HG03378 (cell line): ENCODE measurements around the gene GJC1.

Experiments used
- ATAC-seq: cut with Tn5 transposase; IDR thresholded peaks from one replicate; pipeline ENCODE4 v1.9.1; 2021; ENCODE audit warnings: mild to moderate bottlenecking, moderate library complexity; ENCODE audit not compliant: unreplicated experiment

Gene GJC1

GRCh38 chr17:44779211-44780025 is 50.7 kb downstream of the GJC1 start:
- no peak for ATAC-seq

GRCh38 chr17:44778656-44779210 is 51.4 kb downstream of the GJC1 start:
- ATAC-seq: no peak

GRCh38 chr17:44777394-44778348 is 52.4 kb downstream of the GJC1 start:
- ATAC-seq: no peak

DNA sequence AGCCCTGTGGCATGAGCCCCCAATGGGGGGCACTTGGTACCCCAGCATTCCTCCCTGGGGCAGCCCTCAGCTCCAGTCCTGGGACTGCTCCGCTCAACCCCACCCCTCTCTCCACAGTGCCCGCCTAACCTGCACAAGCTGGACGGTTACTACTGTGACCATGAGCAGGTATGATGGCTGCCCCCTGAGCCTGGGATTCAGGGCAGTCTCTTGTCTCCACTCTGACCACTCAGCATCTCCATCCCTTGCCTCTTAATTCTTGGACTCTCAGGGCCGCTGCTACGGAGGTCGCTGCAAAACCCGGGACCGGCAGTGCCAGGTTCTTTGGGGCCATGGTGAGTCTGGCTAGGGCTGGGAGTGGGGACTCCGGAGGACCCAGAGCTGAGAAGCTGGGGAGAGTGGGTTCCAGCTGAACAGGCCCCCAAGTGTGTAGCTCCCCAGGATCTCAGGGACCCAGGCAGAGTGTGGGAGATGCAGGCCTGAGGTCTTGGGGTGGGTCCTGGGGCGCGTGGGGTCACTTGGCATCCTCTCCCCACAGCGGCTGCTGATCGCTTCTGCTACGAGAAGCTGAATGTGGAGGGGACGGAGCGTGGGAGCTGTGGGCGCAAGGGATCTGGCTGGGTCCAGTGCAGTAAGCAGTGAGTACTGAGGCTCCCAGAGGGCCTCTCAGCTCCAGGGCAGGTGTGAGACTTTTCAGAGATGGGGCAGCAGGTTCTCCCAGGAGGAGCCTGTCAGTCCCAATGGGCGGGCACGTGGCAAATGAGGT is 53.3 kb downstream of the GJC1 start:
- no peak for ATAC-seq

- ATAC-seq: no peak
Measured at GRCh38 chr17:44775838-44776621, 54.1 kb downstream of the GJC1 start.

- peak; percentile 60 for ATAC-seq
Measured at GRCh38 chr17:44775136-44775837, 54.8 kb downstream of the GJC1 start.

DNA sequence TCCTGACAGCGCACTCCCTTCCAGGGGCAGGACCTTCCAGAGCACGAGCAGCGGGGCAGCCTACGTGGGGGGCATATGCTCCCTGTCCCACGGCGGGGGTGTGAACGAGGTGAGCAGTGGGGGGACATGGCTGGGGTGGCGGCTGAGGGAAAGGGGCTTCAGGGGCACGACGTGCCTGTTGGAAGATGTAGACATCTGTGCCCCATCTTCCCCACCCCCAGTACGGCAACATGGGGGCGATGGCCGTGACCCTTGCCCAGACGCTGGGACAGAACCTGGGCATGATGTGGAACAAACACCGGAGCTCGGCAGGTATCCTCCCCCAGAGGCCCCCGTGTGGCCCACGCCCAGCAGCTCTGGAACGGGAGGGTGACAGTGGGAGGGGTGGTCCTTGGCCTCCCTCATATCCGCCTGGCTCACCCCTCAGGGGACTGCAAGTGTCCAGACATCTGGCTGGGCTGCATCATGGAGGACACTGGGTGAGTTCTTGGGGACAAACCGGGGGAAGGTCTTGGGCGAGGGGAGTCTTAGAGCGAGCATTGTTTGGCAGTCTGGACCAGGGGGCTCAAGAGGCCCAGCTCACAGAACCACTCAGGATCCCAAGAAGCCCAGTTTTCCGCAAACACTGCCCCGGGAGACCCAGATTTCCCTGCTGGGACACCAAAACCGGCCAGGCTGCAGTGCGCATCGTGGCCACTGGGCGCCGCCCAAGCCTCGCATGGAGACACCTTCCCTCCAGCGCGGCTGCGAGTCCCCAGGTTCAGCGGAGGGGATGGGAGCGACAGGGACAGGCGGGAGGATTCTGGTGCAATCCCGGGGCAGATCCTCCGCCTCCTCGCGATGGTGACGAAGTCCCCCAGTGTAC is 55.6 kb downstream of the GJC1 start:
- ATAC-seq: peak; percentile 27

- ATAC-seq: no peak
Measured at GRCh38 chr17:44773140-44773539, 56.9 kb downstream of the GJC1 start.

DNA sequence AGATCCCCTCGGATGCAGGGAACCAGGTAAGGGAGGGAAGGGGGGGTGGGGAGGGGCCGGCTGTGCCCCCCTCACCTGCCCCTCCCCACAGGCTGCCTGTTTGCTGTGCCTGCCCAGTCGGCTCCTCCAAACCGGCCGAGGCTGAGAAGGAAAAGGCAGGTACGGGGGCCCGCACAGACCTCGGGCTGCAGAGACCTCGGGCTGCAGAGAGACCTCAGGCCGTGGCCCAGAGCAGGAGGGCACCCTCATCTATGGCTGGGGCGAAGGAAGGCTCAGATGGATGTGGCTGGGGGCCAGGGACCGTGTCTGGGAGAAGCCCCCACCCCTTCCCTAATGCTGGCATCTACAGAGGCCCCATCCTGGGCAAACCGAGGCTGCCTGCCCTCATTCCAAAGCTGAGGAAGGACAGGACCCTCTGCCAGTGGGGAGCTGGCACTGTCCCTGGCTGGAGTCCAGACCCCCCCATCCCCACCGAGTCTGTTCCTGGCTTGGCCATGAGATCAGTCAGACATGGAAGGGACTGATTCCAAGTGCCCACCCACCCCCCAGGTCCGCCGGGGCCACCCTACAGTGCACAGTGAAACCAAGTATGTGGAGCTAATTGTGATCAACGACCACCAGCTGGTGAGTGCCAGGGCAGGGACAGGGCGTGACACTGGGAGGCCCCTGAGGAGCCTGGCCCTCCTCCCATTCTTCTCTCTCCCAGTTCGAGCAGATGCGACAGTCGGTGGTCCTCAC is 57.6 kb downstream of the GJC1 start:
- ATAC-seq: no peak

GRCh38 chr17:44770166-44770925 is 59.7 kb downstream of the GJC1 start:
- no peak for ATAC-seq

DNA sequence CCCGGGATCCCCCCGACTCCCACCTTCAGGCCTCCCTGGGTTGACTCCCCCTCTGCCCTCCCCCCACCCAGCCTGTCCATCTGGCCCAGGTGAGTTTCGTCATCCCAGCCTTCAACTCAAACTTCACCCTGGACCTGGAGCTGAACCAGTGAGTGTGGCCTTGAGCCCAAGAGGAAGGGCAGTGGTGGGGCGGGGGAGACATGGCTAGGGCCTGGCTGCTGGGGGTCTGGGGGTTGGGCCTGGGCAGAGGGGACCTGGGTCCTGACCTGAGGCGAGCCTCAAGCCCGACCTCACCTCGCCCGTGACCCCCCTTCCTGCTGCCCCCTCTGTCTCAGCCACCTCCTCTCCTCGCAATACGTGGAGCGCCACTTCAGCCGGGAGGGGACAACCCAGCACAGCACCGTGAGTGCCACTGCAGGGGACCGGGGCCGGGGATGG is 60.4 kb downstream of the GJC1 start:
- no peak for ATAC-seq

GRCh38 chr17:44769230-44769629 is 60.9 kb downstream of the GJC1 start:
- ATAC-seq: no peak

- no peak for ATAC-seq
Measured at GRCh38 chr17:44768505-44769142, 61.5 kb downstream of the GJC1 start.

DNA sequence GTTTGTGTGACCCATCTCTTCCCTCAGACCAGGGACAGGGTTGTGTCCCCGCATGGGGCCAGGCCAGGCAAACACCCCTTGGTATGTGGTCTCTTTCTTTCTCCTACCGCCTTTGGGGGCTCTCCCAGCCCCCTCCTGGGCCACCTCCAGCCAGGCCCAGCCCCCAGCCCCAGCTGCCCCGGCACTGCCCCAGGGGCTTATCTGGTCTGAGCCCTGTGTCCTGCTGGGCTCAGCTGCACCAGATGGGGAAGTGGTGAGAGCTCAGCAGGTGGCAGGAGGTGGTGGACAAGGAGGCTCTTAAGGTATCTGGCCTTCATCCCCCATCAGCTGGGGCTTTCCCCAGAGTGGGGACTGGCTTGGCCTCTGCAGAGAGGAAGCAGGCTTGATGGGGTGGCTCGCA is 62.6 kb downstream of the GJC1 start:
- ATAC-seq: no peak

- ATAC-seq: no peak
Measured at GRCh38 chr17:44766409-44767038, 63.6 kb downstream of the GJC1 start.

DNA sequence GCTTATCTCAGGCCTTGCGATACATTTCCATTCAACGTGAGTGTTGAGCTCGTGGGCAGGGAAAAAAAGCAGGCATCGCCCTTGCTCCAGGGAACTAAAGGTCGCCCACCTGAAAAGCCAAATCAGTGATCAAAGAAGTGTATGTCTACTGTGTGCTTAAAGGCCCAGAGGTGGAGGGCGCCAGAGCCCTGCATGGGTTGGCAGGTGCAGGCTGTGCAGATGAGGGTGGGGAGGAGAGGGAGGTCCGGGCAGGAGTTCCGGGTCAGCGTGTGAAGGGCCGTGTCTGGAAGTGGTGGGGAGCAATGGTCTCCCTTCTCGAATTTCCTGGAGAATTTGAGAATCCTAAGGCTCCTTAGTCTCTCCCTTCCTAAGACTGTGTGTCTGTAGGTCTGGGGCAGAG is 64.1 kb downstream of the GJC1 start:
- ATAC-seq: no peak
